ENCODE results near the gene BTBD17. TPM values are rescaled to one million over a fixed set of nuclear protein-coding genes. Genes with fewer than 3 reads are reported as not detected.
A peak's percentile ranks its signal among the peaks of the same experiment; 100 is the strongest.

Gene BTBD17
- total RNA-seq, 2 donors from 2014 or later = not detected

DNA sequence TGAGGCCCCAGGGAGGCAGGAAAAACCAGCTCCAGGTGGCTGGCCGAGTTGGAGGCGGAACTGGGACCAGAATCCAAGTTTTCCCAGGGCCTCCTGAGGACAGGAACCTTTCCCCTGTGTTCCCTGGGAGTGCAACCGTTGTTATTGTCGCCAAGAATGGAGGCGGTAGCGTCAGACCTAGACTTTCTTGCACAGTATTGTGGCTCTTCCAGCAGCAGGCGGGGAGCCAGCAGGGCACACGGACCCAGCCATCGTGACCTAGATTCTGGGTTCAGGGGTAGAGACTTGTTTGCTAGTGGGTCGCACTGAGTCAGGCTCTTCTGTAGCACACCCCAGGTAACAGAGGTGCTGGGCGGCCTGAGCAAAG lies 36.3 kb downstream of the BTBD17 start:
- H3K36me3 Mint-ChIP-seq (ENCODE audit: low read depth) = no peaks in the 10 kb centered on the region
- H3K4me3 Mint-ChIP-seq = peak overlapping the region; percentile 56
- peak; percentile 20 for ATAC-seq (replicated peaks)
- no peak overlapping the region for H3K27ac Mint-ChIP-seq
- H3K4me1 Mint-ChIP-seq = peaks cover 17% of the 10 kb centered on the region
- no peaks in the 10 kb centered on the region for H3K27me3 Mint-ChIP-seq
- no peaks in the 10 kb centered on the region for H3K9me3 Mint-ChIP-seq

DNA sequence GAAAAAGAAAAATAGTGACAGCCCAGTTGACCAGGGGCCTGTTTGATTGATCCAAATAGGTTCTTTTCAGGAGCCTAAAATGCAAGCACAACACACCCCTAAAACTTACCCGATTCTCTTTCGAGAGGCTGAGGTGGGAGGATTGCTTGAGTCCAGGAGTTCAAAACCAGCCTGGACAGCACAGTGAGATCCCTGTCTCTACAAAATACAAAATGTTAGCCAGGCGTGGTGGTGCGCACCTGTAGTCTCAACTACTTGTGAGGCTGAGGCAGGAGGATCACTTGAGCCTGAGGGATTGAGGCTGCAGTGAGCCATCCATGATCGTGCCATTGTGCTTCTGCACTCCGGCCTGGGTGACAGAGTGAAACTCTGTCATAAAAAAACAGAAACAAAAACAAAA lies 37.1 kb downstream of the BTBD17 start:
- Mint-ChIP-seq H3K9me3 (no peaks in the 10 kb centered on the region), H3K27ac (no peak overlapping the region), H3K27me3 (no peaks in the 10 kb centered on the region), H3K4me1 (peaks cover 15% of the 10 kb centered on the region), H3K4me3 (no peak overlapping the region), H3K36me3 (ENCODE audit: low read depth) (no peaks in the 10 kb centered on the region)
- no peak for ATAC-seq (replicated peaks)

DNA sequence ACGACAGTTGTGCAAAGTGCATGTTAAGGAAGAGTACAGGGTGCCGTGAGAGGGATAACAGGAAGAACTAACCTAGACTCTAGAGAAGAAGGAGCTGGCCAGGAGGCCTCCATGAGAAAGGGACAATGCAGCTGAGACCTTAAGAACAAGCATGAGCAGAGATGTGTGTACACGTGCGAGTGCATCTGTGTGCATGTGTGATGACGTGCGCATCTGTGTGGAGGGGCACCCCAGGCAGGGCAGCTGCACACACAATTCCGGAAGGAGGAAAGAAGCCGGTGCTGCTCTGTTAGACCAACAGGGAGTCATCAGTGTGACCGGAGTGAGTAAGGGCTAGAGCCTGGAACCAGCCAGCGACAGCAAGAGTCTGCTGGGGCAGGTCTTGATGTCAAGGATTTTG lies 43.3 kb downstream of the BTBD17 start:
- no peaks in the 10 kb centered on the region for H3K27me3 Mint-ChIP-seq
- H3K27ac Mint-ChIP-seq = no peak overlapping the region
- no peaks in the 10 kb centered on the region for H3K9me3 Mint-ChIP-seq
- H3K4me1 Mint-ChIP-seq = no peaks in the 10 kb centered on the region
- no peak for ATAC-seq (replicated peaks)
- H3K4me3 Mint-ChIP-seq = no peak overlapping the region
- H3K36me3 Mint-ChIP-seq (ENCODE audit: low read depth) = no peaks in the 10 kb centered on the region

DNA sequence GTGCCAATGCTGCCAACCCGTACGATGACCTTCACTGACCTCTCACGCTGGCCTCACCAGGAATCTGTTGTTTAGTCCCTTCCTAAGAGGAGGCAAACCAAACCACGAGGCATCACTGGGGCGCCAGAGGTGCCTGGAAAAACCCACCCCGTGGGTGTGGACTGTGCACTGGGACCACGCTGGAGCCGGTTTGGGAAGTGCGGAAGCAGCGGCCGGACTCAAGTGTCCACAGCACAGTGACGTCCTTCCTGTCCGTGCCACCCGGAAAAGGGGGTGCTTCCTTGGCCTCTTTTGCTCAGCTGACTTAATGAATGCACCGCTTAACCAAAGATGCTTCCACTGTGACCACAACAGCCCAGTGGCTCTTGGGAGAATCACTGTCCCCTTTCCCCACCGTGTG lies 44.6 kb downstream of the BTBD17 start:
- H3K36me3 Mint-ChIP-seq (ENCODE audit: low read depth) = no peaks in the 10 kb centered on the region
- H3K27ac Mint-ChIP-seq = no peak overlapping the region
- H3K4me1 Mint-ChIP-seq = no peaks in the 10 kb centered on the region
- H3K27me3 Mint-ChIP-seq = no peaks in the 10 kb centered on the region
- no peak overlapping the region for H3K4me3 Mint-ChIP-seq
- H3K9me3 Mint-ChIP-seq = no peaks in the 10 kb centered on the region
- ATAC-seq (replicated peaks) = no peak

DNA sequence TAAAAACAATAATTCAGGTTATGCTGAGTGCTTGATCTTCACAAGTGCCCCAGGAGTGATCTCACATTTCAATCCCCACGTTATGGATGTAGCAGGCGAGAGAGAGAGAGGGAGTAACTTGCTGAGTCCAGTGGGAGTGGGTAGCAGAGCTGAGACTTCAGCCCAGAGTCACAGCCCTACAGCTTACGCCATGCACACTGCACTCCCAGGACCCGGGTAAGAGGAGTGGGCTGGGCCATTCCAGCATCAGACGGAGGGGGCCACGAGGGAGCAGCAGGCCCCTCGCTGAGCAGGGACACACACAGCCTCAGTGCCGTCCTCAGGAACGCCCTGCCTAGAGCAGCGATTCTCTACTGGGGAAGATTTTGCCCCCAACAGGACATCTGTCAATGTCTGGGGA lies 45.4 kb downstream of the BTBD17 start:
- H3K4me1 Mint-ChIP-seq = no peaks in the 10 kb centered on the region
- no peak for ATAC-seq (replicated peaks)
- no peaks in the 10 kb centered on the region for H3K27me3 Mint-ChIP-seq
- no peaks in the 10 kb centered on the region for H3K36me3 Mint-ChIP-seq (ENCODE audit: low read depth)
- H3K27ac Mint-ChIP-seq = no peak overlapping the region
- H3K9me3 Mint-ChIP-seq = no peaks in the 10 kb centered on the region
- H3K4me3 Mint-ChIP-seq = no peak overlapping the region

DNA sequence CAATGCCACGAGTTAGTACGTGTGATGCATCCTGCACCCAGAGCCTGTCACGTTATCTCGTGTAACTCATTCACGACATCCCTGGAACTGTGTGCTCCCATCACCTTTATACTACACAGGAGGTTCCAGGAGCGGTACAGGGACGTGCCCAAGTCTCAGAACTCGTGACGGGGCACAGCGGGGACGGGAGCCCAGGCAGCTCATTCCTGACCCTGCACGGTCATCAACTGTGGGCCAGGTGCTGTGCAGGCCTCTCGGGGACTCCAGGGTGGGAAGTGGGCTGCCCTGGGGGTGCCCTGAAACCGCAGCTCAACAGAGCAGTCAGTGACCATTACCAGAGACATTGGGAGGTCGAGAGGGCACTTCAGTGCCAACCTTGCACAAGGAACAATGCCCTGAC lies 46.8 kb downstream of the BTBD17 start:
- no peak for ATAC-seq (replicated peaks)
- Mint-ChIP-seq H3K27ac (no peak overlapping the region), H3K4me3 (no peak overlapping the region), H3K36me3 (ENCODE audit: low read depth) (no peaks in the 10 kb centered on the region), H3K27me3 (no peaks in the 10 kb centered on the region), H3K4me1 (no peaks in the 10 kb centered on the region), H3K9me3 (no peaks in the 10 kb centered on the region)

DNA sequence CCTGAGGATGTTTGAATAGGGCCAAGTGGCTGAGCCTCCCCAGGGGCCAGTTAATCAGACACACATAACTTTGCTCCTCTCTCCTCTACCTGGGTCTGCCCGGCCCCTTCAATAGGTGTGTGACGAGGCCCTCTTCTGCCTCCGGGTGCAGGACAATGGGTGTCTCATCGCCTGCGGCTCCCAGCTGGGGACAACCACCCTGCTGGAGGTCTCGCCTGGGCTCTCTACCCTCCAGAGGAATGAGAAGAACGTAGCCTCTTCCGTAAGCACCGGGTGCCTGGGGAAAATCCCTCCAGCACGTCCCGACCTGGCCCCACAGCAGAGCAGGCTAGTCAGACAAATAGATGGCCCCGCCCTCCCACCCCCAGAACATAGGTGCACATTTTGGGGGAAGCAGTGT lies 51.8 kb downstream of the BTBD17 start:
- ATAC-seq (replicated peaks) = no peak
- Mint-ChIP-seq H3K9me3 (no peaks in the 10 kb centered on the region), H3K27ac (no peak overlapping the region), H3K36me3 (ENCODE audit: low read depth) (no peaks in the 10 kb centered on the region), H3K4me3 (no peak overlapping the region), H3K4me1 (peaks cover 6% of the 10 kb centered on the region), H3K27me3 (no peaks in the 10 kb centered on the region)

DNA sequence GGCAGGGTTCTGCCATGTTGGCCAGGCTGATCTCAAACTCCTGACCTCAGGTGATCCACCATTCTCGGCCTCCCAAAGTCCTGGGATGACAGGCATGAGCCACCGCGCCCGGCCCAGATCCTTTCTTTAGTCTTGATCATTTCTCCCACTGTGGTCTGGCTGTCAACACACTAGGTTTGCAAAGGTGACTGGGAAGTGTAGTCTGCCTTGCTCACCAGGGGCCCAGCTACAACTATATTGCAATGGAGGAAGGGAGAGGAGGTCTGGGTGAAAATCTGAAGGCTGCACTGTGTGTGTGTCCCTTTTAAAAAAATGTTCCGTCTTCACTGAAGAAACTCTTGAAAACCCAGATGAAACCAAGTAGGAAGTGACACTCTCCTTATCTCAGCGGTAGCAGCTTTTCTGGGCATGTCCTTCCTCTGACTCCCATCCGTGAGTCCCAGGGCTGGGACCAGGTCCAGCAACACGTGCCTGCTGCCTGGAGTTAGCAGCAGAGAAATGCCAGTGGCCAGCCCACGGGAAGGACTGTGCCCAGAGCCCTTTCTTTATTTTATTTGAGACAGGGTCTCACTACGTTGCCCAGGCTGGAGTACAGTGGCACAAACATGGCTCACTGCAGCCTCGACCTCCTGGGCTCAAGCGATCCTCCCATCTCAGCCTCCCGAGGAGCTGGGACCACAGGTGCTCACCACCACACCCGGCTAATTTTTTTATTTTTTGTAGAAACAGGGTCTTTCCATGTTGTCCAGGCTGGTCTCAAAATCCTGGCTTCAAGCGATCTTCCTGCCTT lies 53.5 kb downstream of the BTBD17 start:
- no peak overlapping the region for H3K27ac Mint-ChIP-seq
- H3K36me3 Mint-ChIP-seq (ENCODE audit: low read depth) = no peaks in the 10 kb centered on the region
- no peak for ATAC-seq (replicated peaks)
- no peaks in the 10 kb centered on the region for H3K27me3 Mint-ChIP-seq
- H3K9me3 Mint-ChIP-seq = no peaks in the 10 kb centered on the region
- peaks cover 6% of the 10 kb centered on the region for H3K4me1 Mint-ChIP-seq
- H3K4me3 Mint-ChIP-seq = no peak overlapping the region

Other genes with a start within 250 kb of the BTBD17 start
- gene RPL38, start 158.2 kb downstream of the BTBD17 start, total RNA-seq = 1,000 to 10,000 TPM; 1,259 to 1,366 TPM
- gene TTYH2, start 148.3 kb downstream of the BTBD17 start, total RNA-seq = 10 to 100 TPM in 1 of 2 donors, 1 to 10 TPM in 1; 2.6 to 13.9 TPM
- 1 to 10 TPM in 1 of 2 donors, under 1 TPM in 1; 0.19 to 1.6 TPM for gene DNAI2, start 87.6 kb downstream of the BTBD17 start, total RNA-seq
- gene KIF19, start 35.6 kb downstream of the BTBD17 start, total RNA-seq = under 1 TPM; 0.11 to 0.53 TPM
- gene GPR142, start 5.6 kb upstream of the BTBD17 start, total RNA-seq = not detected
- gene GPRC5C, start 70.2 kb upstream of the BTBD17 start, total RNA-seq = 1 to 10 TPM in 1 of 2 donors, not detected in 1; 5.0 TPM
- gene CD300A, start 104.8 kb upstream of the BTBD17 start, total RNA-seq = 10 to 100 TPM in 1 of 2 donors, 1 to 10 TPM in 1; 3.0 to 29.1 TPM
- gene CD300LB, start 169.6 kb upstream of the BTBD17 start, total RNA-seq = not detected
- under 1 TPM in 1 of 2 donors, not detected in 1; 0.28 TPM for gene CD300C, start 184.2 kb upstream of the BTBD17 start, total RNA-seq
- gene CD300H, start 205.6 kb upstream of the BTBD17 start, total RNA-seq = not detected
- not detected for gene CD300LD, start 230.4 kb upstream of the BTBD17 start, total RNA-seq

Data from activated T-helper 17 cell treated with anti-CD3 and anti-CD28 coated beads, Interleukin-2, amount 50 U/mL, for 72 hours (primary cell).